ENCODE data around the gene SPRY2.

SPRY2 gene

DNA sequence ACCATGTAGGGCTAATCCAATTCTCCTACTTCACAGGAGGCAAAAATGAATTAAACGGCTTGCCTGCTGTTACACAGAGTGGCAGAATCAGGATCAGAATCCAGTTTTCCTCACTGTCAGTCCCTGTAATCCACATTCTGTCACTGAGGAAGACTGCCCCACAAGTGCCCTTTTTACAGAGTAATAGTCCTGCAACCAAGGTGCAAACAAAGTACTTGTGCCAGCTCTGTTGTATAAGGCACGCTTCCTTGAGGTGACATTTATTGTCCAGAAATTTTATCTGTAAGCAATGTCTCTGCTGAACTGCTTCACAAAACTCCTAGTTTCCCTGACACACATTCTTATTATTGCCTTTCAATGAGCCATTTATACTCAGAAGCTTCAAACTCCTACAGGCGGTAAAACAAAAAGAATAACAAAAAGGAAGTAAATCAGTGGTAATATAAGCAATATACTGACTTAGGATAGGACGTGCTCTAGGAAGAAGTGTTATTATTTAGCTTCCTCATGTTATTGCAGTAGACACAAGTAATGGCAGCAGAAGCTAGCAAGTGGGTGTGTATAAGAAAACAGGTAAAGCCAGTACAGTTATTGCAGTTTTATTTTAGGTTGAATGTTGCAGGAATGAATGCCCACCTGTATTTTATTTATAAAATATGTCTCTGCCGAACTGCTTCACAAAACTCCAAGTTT, 28.8 kb downstream of the SPRY2 start:
- DNase-seq, result no peak

- no peak for DNase-seq
These were observed 31.0 kb downstream of the SPRY2 start for GRCh38 chr13:80309926-80310325.

DNA sequence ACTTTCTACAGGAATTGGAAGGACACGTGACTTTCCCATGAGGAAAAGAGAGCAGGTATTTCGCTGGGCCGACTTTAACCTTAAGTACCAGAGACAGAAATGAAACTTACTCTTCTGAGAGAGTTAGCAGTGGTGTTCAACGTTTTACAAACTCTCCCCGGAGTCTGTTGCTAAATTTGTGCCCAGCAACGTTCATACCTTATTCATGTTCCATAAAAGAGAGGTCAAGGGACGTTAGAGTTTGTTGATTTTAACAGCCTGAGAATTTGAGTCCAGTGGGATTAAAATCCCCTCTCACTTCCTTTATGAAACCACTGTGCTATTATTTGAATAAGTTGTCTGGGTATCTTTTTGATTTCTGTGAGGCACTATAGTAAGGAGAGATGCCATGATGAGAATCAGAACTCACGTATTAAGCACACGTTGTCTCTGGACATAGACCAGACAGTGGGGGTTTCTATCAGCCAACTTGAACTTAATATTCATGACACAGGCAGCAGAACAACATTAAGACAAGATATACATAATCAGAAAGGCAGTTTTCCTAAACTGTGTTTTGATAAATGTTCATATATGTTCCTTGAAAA, 33.4 kb downstream of the SPRY2 start:
- no peak for DNase-seq

DNA sequence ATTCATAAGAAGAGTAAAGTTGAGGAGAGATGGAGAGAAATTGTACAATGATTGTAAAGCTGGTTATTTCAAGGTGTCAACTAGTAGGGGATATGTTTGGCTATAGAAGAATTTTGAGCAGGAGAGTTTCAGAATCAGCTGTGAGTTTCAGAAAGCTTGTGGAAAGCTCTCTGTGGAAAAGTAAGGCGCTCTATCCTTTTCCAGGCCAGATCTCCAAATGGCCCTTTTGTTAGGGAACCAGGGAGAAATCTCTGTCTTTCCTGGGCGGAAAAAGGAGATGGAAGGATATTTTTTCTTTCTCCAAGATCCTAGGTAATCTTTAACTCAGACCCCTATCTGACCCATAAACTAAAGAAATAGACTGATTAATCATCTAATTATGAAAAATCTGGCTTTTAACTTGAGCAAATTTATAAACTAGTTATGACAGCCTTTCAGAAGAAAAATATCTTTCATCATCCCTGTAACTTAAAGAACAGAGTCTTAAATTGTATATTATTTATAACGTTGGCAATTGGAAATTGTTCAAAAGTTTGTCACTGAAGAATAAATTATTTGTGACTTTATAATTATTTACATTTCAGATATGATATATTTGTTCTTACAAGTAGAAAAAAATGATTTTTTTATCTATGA, 34.5 kb downstream of the SPRY2 start:
- DNase-seq, result no peak

- DNase-seq, result no peak
These were observed 35.2 kb downstream of the SPRY2 start for GRCh38 chr13:80305737-80306136.

DNA sequence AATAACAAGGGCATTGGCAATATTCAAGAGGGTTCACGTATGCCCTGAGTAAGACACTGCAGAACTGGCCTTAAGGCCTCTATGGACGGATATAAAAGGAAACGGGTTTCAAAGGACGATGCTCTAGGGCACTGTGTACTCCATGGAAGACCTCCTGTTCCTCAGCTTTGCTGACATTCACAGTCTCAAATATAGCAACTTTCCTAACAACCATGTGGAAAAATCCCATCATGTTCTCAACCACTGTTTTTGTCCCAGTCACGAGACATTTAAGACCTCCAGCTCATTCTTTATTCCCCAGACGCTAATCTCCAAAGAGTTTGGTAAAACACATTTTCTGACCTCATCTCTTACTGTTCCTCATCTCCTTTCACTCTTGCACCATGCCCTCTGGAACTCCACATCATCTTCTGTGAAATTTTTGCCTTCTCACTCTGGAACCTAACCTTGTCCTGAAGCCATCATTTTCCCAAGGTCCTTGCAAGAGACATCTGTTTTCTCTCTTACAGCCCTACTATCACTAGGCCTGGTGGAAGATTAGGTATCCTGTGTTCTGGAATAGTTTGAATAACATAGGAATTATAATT, 37.6 kb downstream of the SPRY2 start:
- no peak for DNase-seq

- DNase-seq, result no peak
These were observed 41.9 kb downstream of the SPRY2 start for GRCh38 chr13:80299046-80299445.

DNA sequence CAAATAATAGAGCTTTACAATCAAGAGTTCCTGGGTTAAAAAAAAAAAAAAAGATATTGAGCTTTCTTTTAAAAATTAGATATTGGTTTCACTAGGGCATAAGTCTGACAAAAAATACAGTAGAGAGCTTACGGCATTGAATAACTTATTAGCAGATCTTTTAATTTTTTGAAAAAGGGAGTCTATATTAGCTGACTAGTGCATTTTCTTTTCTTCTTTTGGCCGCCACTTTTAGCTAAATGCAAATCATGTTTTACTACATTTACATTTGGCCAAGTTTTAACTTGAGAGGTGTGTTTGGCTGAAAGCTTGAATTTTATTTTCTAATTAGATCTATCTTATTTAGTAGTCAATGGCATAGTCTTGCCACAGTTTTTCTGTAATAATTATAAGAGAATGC, 43.4 kb downstream of the SPRY2 start:
- no peak for DNase-seq

GRCh38 chr13:80297094-80297493, 43.8 kb downstream of the SPRY2 start:
- no peak for DNase-seq

DNA sequence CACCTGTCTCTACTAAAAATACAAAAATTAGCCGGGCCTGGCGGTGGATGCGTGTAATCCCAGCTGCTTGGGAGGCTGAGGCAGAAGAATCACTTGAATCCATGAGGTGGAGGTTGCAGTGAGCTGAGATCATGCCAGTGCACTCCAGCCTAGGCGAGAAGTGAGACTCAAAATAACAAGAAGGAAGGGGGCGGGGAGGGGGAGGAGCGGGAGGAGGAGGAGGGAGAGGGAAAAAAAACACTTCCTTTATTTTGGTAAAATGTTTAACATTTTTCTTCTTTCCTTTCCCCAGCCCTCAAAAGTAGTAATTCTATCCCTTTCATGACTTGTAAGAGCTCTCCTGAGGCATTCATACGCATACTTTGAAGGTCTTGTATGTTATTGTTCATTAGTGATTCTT, 44.3 kb downstream of the SPRY2 start:
- no peak for DNase-seq

DNA sequence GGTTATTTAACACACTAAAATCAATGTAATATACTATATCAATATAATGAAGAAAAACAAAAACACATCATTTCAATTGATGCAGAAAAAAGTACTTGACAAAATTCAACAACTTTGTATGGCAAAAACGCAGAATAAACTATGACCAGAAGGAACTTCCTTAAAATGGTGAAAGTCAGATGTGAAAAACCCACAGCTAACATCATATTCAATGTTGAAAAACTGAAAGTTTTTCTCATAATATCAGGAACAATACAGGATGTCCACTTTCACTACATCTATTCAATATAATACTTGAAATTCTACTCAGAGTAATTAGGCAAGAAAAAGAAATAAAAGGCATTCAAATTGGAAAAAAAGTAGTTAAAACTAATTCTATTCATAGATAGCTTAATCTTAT, 50.3 kb downstream of the SPRY2 start:
- no peak for DNase-seq
